Esophagus squamous epithelium (tissue), 4 donors: ENCODE data around the gene TMEM108.

Experiments used
- POLR2A ChIP-seq, 4 donors: fragments of 450-650 bp; IDR thresholded peaks; one replicate each; pipeline ENCODE4 v1.6.1; 2017; ENCODE audit warnings: antibody characterized with exemption in 4 of 4, mild to moderate bottlenecking in 4 of 4, moderate library complexity in 3 of 4
- TF ChIP-seq, protein P1 (sequence below), 6 experiments: fragments of 450-650 bp in 4 of 6; fragments of 200-600 bp in 2 of 6; sonication (generic) in 2 of 6; IDR thresholded peaks; one replicate each; pipeline ENCODE4 v1.5.1; 2016 to 2019; ENCODE audit warnings: antibody characterized with exemption in 6 of 6, mild to moderate bottlenecking in 4 of 6, moderate library complexity in 4 of 6

GRCh38 chr3:133123636-133124035, 85.4 kb downstream of the TMEM108 start:
- TF ChIP-seq POLR2A (IDR thresholded peaks at IDR 0.05): no peak
- TF ChIP-seq, protein P1, sequence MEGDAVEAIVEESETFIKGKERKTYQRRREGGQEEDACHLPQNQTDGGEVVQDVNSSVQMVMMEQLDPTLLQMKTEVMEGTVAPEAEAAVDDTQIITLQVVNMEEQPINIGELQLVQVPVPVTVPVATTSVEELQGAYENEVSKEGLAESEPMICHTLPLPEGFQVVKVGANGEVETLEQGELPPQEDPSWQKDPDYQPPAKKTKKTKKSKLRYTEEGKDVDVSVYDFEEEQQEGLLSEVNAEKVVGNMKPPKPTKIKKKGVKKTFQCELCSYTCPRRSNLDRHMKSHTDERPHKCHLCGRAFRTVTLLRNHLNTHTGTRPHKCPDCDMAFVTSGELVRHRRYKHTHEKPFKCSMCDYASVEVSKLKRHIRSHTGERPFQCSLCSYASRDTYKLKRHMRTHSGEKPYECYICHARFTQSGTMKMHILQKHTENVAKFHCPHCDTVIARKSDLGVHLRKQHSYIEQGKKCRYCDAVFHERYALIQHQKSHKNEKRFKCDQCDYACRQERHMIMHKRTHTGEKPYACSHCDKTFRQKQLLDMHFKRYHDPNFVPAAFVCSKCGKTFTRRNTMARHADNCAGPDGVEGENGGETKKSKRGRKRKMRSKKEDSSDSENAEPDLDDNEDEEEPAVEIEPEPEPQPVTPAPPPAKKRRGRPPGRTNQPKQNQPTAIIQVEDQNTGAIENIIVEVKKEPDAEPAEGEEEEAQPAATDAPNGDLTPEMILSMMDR (IDR thresholded peaks at IDR 0.05): no peak
